ENCODE data around the gene MAGI2. TPM values are rescaled to one million over a fixed set of nuclear protein-coding genes. Genes with fewer than 3 reads are reported as not detected.

Gene MAGI2
- total RNA-seq, 3 donors from 2014 or later, result 9.8 to 22.7 (median 20.2) TPM

DNA sequence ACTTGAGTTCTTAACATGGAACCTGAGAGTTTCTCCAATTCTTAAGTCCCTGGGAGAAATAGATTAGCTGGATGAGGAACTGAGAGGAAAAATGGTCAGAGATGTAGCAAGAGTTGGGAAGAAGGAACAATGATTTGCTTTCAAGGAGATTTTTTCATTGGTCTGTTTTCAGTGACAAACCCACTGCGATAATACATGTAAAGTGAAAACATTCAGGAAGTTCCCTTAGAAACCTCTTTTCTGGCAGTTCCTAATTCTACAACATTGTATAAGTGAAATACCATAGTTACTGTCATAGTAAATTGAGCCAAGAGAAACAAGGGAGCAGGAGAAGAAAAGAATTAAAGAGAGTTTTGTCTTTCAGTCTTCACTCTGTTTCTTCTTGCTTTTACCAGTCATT is 12.1 kb upstream of the MAGI2 start:
- H3K27me3 ChIP-seq, result no peaks in the 10 kb centered on the region

DNA sequence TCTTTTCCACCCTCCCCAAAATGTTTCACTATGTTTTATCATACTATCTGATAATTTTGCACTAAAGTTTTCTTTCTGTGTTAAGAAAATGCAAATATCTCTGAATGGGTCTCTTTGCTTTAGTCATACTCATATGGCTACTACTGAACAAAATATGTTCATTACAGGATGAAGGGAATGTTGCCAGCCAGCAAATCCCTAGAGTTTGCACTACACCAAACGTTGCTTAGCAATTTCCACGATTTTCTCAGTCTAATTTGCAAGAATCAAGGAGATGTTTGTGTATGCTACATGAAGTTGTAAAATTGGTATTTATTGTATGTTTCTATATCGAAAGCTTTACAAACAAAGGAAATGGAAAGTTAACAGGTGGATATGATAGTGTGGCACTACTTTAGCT is 10.6 kb upstream of the MAGI2 start:
- Histone ChIP-seq H3K9me3 (no peaks in the 10 kb centered on the region), H3K4me1 (no peaks in the 10 kb centered on the region), H3K27me3 (no peaks in the 10 kb centered on the region), H3K4me3 (no peak overlapping the region), H3K27ac (no peak overlapping the region), H3K36me3 (no peaks in the 10 kb centered on the region)
- TF ChIP-seq POLR2AphosphoS5 (IDR thresholded peaks at IDR 0.05) (no peak), POLR2A (IDR thresholded peaks at IDR 0.05) (no peak)
- TF ChIP-seq, protein P1, sequence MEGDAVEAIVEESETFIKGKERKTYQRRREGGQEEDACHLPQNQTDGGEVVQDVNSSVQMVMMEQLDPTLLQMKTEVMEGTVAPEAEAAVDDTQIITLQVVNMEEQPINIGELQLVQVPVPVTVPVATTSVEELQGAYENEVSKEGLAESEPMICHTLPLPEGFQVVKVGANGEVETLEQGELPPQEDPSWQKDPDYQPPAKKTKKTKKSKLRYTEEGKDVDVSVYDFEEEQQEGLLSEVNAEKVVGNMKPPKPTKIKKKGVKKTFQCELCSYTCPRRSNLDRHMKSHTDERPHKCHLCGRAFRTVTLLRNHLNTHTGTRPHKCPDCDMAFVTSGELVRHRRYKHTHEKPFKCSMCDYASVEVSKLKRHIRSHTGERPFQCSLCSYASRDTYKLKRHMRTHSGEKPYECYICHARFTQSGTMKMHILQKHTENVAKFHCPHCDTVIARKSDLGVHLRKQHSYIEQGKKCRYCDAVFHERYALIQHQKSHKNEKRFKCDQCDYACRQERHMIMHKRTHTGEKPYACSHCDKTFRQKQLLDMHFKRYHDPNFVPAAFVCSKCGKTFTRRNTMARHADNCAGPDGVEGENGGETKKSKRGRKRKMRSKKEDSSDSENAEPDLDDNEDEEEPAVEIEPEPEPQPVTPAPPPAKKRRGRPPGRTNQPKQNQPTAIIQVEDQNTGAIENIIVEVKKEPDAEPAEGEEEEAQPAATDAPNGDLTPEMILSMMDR (IDR thresholded peaks at IDR 0.05), result no peak
- DNase-seq (ENCODE audit: low spot score in 2 of 2), result no peak
- intact Hi-C loops (cut with DNase I; ENCODE audit: low total_unique reads), result loop anchor here (10.0 kb wide), 1 partner anchor 1089 kb away; no protein-coding TSS in a partner anchor

More for the DNA sequence above, 12.1 kb upstream of the MAGI2 start:
- no peaks in the 10 kb centered on the region for H3K9me3 ChIP-seq
- no peak for TF ChIP-seq POLR2AphosphoS5 (IDR thresholded peaks at IDR 0.05)
- TF ChIP-seq POLR2A (IDR thresholded peaks at IDR 0.05), result no peak
- TF ChIP-seq, protein P1 (IDR thresholded peaks at IDR 0.05), result no peak
- no peaks in the 10 kb centered on the region for H3K36me3 ChIP-seq
- no peak overlapping the region for H3K27ac ChIP-seq
- H3K4me1 ChIP-seq, result no peaks in the 10 kb centered on the region
- intact Hi-C loops (cut with DNase I; ENCODE audit: low total_unique reads), result loop anchor here (10.0 kb wide), 1 partner anchor 1091 kb away; no protein-coding TSS in a partner anchor
- no peak for DNase-seq (ENCODE audit: low spot score in 2 of 2)
- H3K4me3 ChIP-seq, result no peak overlapping the region

DNA sequence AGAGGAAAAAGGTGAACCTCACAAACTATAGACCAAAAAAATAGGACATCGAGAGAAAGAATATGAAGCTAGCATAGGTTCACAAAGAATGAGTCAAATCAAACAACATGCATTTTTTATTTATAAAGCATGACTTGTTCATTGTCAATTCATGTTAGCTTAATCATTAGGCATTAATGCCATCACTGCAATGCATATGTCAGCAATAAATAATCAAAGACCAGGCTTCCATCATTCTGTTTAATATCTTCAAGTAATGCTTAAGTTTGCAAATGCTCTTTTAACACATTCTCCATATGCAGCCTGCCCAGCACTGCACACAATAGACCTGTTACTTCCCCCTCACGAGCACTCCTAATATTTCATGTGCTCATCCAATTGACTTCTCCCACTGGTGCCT is 8.9 kb upstream of the MAGI2 start:
- no peak for TF ChIP-seq POLR2AphosphoS5 (IDR thresholded peaks at IDR 0.05)
- TF ChIP-seq, protein P1 (IDR thresholded peaks at IDR 0.05), result no peak
- no peak for TF ChIP-seq POLR2A (IDR thresholded peaks at IDR 0.05)
- H3K4me3 ChIP-seq, result no peak overlapping the region
- H3K36me3 ChIP-seq, result no peaks in the 10 kb centered on the region
- no peaks in the 10 kb centered on the region for H3K9me3 ChIP-seq
- DNase-seq (ENCODE audit: low spot score in 2 of 2), result no peak
- no peaks in the 10 kb centered on the region for H3K4me1 ChIP-seq
- H3K27me3 ChIP-seq, result no peaks in the 10 kb centered on the region
- H3K27ac ChIP-seq, result no peak overlapping the region
- intact Hi-C loops (cut with DNase I; ENCODE audit: low total_unique reads), result loop anchor here (10.0 kb wide), 1 partner anchor 1088 kb away; no protein-coding TSS in a partner anchor

DNA sequence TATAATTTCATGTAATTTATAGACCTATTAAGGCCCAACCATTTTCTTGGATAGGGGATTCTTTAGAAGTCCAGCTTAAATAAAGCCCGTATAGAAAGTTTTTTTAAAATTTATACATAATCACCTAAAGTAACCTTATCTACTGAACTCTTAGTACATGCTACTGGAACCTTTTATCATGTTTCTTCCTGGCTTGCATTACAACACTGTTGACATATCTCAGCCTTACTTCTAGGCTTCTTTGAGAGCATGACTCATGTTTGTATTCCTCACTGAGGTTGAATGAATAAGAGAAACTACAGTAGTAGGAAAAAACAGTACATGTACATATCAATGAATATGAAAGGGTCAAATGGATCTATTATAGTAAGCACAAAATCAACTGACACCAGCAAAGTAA is 8.2 kb upstream of the MAGI2 start:
- no peak overlapping the region for H3K4me3 ChIP-seq
- H3K36me3 ChIP-seq, result no peaks in the 10 kb centered on the region
- no peaks in the 10 kb centered on the region for H3K4me1 ChIP-seq
- H3K27ac ChIP-seq, result no peak overlapping the region
- H3K9me3 ChIP-seq, result no peaks in the 10 kb centered on the region
- no peaks in the 10 kb centered on the region for H3K27me3 ChIP-seq
- TF ChIP-seq, protein P1 (IDR thresholded peaks at IDR 0.05), result no peak
- no peak for TF ChIP-seq POLR2AphosphoS5 (IDR thresholded peaks at IDR 0.05)
- TF ChIP-seq POLR2A (IDR thresholded peaks at IDR 0.05), result no peak
- no peak for DNase-seq (ENCODE audit: low spot score in 2 of 2)
- intact Hi-C loops (cut with DNase I; ENCODE audit: low total_unique reads), result loop anchor here (10.0 kb wide), 1 partner anchor 1087 kb away; no protein-coding TSS in a partner anchor

DNA sequence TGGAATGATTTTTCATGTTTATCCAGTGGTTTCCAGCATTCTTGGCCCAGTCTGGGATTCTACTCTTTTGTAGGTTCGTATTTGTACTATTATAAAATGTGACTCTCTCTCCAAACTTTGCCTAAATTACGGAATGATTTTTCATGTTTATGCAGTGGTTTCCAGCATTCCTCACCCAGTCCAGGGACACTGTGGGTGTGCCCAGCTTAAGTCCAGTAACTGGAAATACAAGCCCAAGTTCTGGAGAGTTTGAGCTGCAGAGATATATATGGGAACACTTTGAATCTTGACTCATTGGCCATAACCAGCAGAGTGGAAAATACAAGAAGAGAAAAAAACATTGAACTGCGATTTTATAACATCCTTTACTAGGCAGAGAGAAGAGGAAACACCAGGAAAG is 5.9 kb upstream of the MAGI2 start:
- DNase-seq (ENCODE audit: low spot score in 2 of 2), result no peak
- TF ChIP-seq POLR2A (IDR thresholded peaks at IDR 0.05) (no peak), POLR2AphosphoS5 (IDR thresholded peaks at IDR 0.05) (no peak)
- TF ChIP-seq, protein P1 (IDR thresholded peaks at IDR 0.05), result no peak
- Histone ChIP-seq H3K4me1 (peaks cover 0 to 6% of the 10 kb centered on the region in 2 donors), H3K27ac (no peak overlapping the region), H3K36me3 (no peaks in the 10 kb centered on the region), H3K27me3 (no peaks in the 10 kb centered on the region), H3K9me3 (no peaks in the 10 kb centered on the region), H3K4me3 (no peak overlapping the region)
- intact Hi-C loops (cut with DNase I; ENCODE audit: low total_unique reads), result no loop called here

Measured in breast epithelium (tissue), 4 donors.